Progenitor cell of endocrine pancreas (in vitro differentiated cells): ENCODE measurements around the gene FRMPD4. TPM values are rescaled to one million over a fixed set of nuclear protein-coding genes. Genes with fewer than 3 reads are reported as not detected.
"Not testable (repeated sequence)": the region's sequence is repeated elsewhere in the genome, so short reads cannot be mapped to it uniquely, and the experiment has no call there.

Experiments
- DNase-seq: peaks from one replicate; pipeline ENCODE4 v3.0.0; 2021; ENCODE audit warnings: low spot score; ENCODE audit not compliant: unreplicated experiment
- H3K27ac Mint-ChIP-seq: 2 replicates; pipeline ENCODE4 v1.8.0; 2021; ENCODE audit warnings: mild to moderate bottlenecking, moderate library complexity, mixed read lengths
- H3K27me3 Mint-ChIP-seq: 2 replicates; pipeline ENCODE4 v1.8.0; 2021; ENCODE audit warnings: mixed read lengths
- H3K36me3 Mint-ChIP-seq: 2 replicates; pipeline ENCODE4 v1.8.0; 2022; ENCODE audit warnings: mixed read lengths; ENCODE audit not compliant: insufficient read depth
- H3K4me1 Mint-ChIP-seq: 2 replicates; pipeline ENCODE4 v1.8.0; 2021; ENCODE audit warnings: low read depth, mixed read lengths
- H3K4me3 Mint-ChIP-seq: 2 replicates; pipeline ENCODE4 v1.8.0; 2021; ENCODE audit warnings: low read depth, mild to moderate bottlenecking, moderate library complexity, mixed read lengths
- H3K9me3 Mint-ChIP-seq: 2 replicates; pipeline ENCODE4 v1.8.0; 2021; ENCODE audit warnings: low read depth, mixed read lengths
- total RNA-seq: library from RNA; stranded (reverse); gene quantifications from 2 replicates; pipeline ENCODE4 v1.2.1, GENCODE V29; 2021
- TF ChIP-seq, protein P1 (sequence below): fragments of 200-600 bp; sonication (generic); IDR thresholded peaks from one replicate; pipeline ENCODE4 v1.5.0; 2021; ENCODE audit warnings: antibody characterized with exemption, mild to moderate bottlenecking; ENCODE audit not compliant: unreplicated experiment

The FRMPD4 gene
- total RNA-seq, 1 donor from 2014 or later, result 0.10 TPM

DNA sequence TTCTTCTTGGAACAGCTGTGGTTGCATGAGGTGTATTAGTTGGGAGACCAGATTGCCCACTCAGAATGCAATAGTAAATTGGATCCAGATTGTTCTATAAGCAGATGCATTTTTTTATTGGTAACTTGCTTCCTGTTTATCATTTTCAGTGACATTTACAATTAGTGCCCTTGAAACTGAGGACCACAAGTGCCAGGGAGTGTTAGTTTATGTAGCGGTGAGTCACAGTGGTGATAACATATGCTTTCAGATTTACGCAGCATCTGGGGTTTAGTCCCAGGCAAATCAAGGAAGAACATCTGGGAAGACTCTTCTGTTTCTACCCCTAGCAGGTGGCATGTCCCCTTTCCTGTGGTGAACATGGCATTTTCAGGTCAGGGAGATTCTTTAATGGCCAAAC lies 24.1 kb downstream of the FRMPD4 start:
- Mint-ChIP-seq H3K4me1 (no peaks in the 10 kb centered on the region), H3K36me3 (no peaks in the 10 kb centered on the region), H3K4me3 (no peak overlapping the region), H3K27ac (no peak overlapping the region), H3K9me3 (peaks cover 4% of the 10 kb centered on the region), H3K27me3 (no peaks in the 10 kb centered on the region)
- DNase-seq, result no peak
- TF ChIP-seq, protein P1, sequence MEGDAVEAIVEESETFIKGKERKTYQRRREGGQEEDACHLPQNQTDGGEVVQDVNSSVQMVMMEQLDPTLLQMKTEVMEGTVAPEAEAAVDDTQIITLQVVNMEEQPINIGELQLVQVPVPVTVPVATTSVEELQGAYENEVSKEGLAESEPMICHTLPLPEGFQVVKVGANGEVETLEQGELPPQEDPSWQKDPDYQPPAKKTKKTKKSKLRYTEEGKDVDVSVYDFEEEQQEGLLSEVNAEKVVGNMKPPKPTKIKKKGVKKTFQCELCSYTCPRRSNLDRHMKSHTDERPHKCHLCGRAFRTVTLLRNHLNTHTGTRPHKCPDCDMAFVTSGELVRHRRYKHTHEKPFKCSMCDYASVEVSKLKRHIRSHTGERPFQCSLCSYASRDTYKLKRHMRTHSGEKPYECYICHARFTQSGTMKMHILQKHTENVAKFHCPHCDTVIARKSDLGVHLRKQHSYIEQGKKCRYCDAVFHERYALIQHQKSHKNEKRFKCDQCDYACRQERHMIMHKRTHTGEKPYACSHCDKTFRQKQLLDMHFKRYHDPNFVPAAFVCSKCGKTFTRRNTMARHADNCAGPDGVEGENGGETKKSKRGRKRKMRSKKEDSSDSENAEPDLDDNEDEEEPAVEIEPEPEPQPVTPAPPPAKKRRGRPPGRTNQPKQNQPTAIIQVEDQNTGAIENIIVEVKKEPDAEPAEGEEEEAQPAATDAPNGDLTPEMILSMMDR, result no peak

DNA sequence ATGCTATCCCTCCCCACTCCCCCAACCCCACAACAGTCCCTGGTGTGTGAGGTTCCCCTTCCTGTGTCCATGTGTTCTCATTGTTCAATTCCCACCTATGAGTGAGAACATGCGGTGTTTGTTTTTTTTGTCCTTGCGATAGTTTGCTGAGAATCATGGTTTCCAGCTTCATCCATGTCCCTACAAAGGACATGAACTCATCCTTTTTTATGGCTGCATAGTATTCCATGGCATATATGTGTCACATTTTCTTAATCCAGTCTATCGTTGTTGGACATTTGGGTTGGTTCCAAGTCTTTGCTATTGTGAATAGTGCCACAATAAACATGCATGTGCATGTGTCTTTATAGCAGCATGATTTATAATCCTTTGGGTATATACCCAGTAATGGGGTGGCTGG lies 25.9 kb downstream of the FRMPD4 start:
- H3K27me3 Mint-ChIP-seq, H3K9me3 Mint-ChIP-seq, DNase-seq, H3K4me3 Mint-ChIP-seq, H3K27ac Mint-ChIP-seq, H3K36me3 Mint-ChIP-seq, H3K4me1 Mint-ChIP-seq: not testable (repeated sequence)

GRCh38 chrX:12170755-12171154 lies 32.5 kb downstream of the FRMPD4 start:
- Mint-ChIP-seq H3K4me3 (no peak overlapping the region), H3K36me3 (no peaks in the 10 kb centered on the region), H3K27ac (no peak overlapping the region), H3K27me3 (no peaks in the 10 kb centered on the region), H3K9me3 (peaks cover 4% of the 10 kb centered on the region), H3K4me1 (no peaks in the 10 kb centered on the region)
- DNase-seq, result no peak
- TF ChIP-seq, protein P1, result no peak

DNA sequence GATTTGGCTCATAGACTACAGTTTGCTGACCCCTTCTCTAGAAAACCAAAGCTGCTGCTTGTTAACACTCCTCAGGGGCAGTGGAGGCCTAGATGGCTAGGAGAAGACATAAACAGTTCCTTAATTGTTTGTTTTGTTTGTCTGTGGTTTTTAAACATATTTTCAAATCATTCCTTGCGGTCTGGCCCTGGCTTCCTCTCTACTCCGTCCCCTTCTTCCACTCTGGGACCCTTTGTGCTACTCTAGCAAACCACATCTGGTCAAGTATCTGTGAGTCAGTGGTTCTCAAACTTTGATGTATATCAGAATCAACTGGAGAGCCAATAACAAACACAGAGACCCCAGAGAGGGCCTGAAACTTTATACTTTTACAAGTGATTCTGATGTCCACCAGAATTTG lies 36.1 kb downstream of the FRMPD4 start:
- Mint-ChIP-seq H3K4me1 (no peaks in the 10 kb centered on the region), H3K27me3 (no peaks in the 10 kb centered on the region), H3K27ac (no peak overlapping the region), H3K9me3 (no peaks in the 10 kb centered on the region), H3K36me3 (no peaks in the 10 kb centered on the region), H3K4me3 (no peak overlapping the region)
- no peak for DNase-seq
- TF ChIP-seq, protein P1, result no peak

DNA sequence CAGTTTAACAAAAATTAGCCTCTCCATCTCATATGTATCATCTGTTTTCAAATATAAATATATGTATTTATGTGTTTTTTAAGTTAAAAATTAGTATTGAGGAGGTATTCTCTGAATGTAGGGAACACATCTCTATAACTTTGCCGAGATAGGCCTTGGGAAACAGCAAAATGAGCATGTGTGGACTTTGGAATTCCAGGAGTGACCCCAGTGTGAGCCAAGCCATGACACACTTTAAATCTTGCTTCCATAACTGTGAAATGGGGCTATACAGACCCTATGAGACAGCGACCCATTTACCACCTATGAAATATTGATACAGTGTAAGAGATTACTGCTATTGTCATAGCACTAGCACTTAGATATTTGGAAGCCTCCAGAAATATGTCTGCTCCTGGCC lies 58.8 kb downstream of the FRMPD4 start:
- H3K27ac Mint-ChIP-seq, result no peak overlapping the region
- H3K27me3 Mint-ChIP-seq, result no peaks in the 10 kb centered on the region
- no peaks in the 10 kb centered on the region for H3K9me3 Mint-ChIP-seq
- TF ChIP-seq, protein P1, result no peak
- H3K36me3 Mint-ChIP-seq, result no peaks in the 10 kb centered on the region
- DNase-seq, result no peak
- no peaks in the 10 kb centered on the region for H3K4me1 Mint-ChIP-seq
- H3K4me3 Mint-ChIP-seq, result no peak overlapping the region

DNA sequence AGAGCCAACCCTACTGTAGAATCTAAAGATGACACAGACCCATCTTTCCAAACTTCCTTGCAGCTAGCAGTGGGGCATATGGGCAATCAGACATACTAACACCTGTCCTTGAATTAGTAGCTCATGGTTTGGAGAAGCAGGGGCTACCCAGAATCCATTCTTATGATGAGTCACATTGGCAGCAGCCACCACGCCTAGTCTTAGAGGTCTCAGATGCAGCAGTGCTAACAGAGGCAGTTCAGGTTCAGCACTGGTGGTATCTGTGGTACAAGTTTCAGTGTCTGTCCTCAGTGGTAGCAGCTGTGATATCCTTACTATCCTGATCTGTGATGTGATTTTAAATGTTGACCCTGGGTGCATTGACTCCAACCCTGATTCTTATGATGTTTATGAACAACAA lies 68.1 kb downstream of the FRMPD4 start:
- H3K9me3 Mint-ChIP-seq, result no peaks in the 10 kb centered on the region
- DNase-seq, result no peak
- H3K4me3 Mint-ChIP-seq, result no peak overlapping the region
- H3K4me1 Mint-ChIP-seq, result no peaks in the 10 kb centered on the region
- TF ChIP-seq, protein P1, result no peak
- H3K27ac Mint-ChIP-seq, result no peak overlapping the region
- peaks cover 3% of the 10 kb centered on the region for H3K27me3 Mint-ChIP-seq
- no peaks in the 10 kb centered on the region for H3K36me3 Mint-ChIP-seq
